BLaER1 treated with 17β-estradiol and CSF1 and Interleukin-3, amounts not matched to agents 10 nM and 100 nM (cell line): ENCODE data around the gene IL12RB1.
"Not testable (repeated sequence)": the region's sequence is repeated elsewhere in the genome, so short reads cannot be mapped to it uniquely, and the experiment has no call there.

Experiments
- H3K27ac ChIP-seq, 11 experiments: shearing (Covaris generic); formaldehyde crosslinking; 2 replicates each; pipeline ENCODE4 v1.8.1; 2022
- H3K27me3 ChIP-seq, 11 experiments: shearing (Covaris generic); formaldehyde crosslinking; 2 replicates each; pipeline ENCODE4 v1.8.1; 2022
- H3K36me3 ChIP-seq, 11 experiments: shearing (Covaris generic); formaldehyde crosslinking; 2 replicates each; pipeline ENCODE4 v1.8.1; 2022
- H3K4me1 ChIP-seq, 10 experiments: shearing (Covaris generic); formaldehyde crosslinking; 2 replicates each; pipeline ENCODE4 v1.8.1; 2022
- H3K4me2 ChIP-seq, 11 experiments: shearing (Covaris generic); formaldehyde crosslinking; 2 replicates each; pipeline ENCODE4 v1.8.1; 2022
- H3K4me3 ChIP-seq, 10 experiments: shearing (Covaris generic); formaldehyde crosslinking; 2 replicates each; pipeline ENCODE4 v1.8.1; 2022
- H3K9ac ChIP-seq, 11 experiments: shearing (Covaris generic); formaldehyde crosslinking; 2 replicates each; pipeline ENCODE4 v1.8.1; 2022
- H3K9me3 ChIP-seq, 11 experiments: shearing (Covaris generic); formaldehyde crosslinking; replicated peaks in 1 of 11; 2 replicates each; pipeline ENCODE4 v1.8.1; 2022
- H4K20me1 ChIP-seq, 11 experiments: shearing (Covaris generic); formaldehyde crosslinking; 2 replicates each; pipeline ENCODE4 v1.8.1; 2022
- Cebpa-rat ChIP-seq, 11 experiments: shearing (Covaris generic); IDR thresholded peaks; 2 replicates each; pipeline ENCODE4 v1.8.1; 2022

The IL12RB1 gene

GRCh38 chr19:18108897-18109296, 22.2 kb upstream of the IL12RB1 start:
- peaks cover 13 to 30% (median 22%) of the 10 kb centered on the region in 11 experiments; a peak in 18 of 22 replicates for H3K36me3 ChIP-seq
- no peaks in the 10 kb centered on the region for H3K27me3 ChIP-seq
- H4K20me1 ChIP-seq, result peaks cover 0 to 20% (median 7%) of the 10 kb centered on the region in 11 experiments; a peak in 9 of 22 replicates
- H3K27ac ChIP-seq, result peak overlapping the region in 10 of 11 experiments; percentile 62 to 81 (median 78); a peak in 18 of 22 replicates
- no peak for TF ChIP-seq Cebpa-rat (IDR thresholded peaks at IDR 0.05)
- peak overlapping the region; percentile 88 to 100 (median 98) for H3K4me2 ChIP-seq
- peaks cover 57 to 78% (median 72%) of the 10 kb centered on the region in 10 experiments for H3K4me1 ChIP-seq
- no peaks in the 10 kb centered on the region for H3K9me3 ChIP-seq
- peak overlapping the region; percentile 66 to 89 (median 82); a peak in 17 of 22 replicates for H3K9ac ChIP-seq
- H3K4me3 ChIP-seq, result peak overlapping the region in 6 of 10 experiments; percentile 64 to 89 (median 82); a peak in 5 of 20 replicates

GRCh38 chr19:18107235-18107634, 20.5 kb upstream of the IL12RB1 start:
- Histone ChIP-seq H3K9me3 (no peaks in the 10 kb centered on the region), H3K36me3 (peaks cover 8 to 22% (median 15%) of the 10 kb centered on the region in 11 experiments; a peak in 17 of 22 replicates), H3K4me1 (peaks cover 64 to 90% (median 82%) of the 10 kb centered on the region in 10 experiments), H4K20me1 (peaks cover 0 to 20% (median 4%) of the 10 kb centered on the region in 11 experiments; a peak in 6 of 22 replicates), H3K4me3 (no peak overlapping the region), H3K27ac (peak overlapping the region in 9 of 11 experiments; percentile 56 to 80 (median 75); a peak in 17 of 22 replicates), H3K9ac (peak overlapping the region in 9 of 11 experiments; percentile 14 to 81 (median 20); a peak in 10 of 22 replicates), H3K4me2 (peak overlapping the region; percentile 88 to 100 (median 98); a peak in 21 of 22 replicates), H3K27me3 (no peaks in the 10 kb centered on the region)
- TF ChIP-seq Cebpa-rat (IDR thresholded peaks at IDR 0.05), result no peak

DNA sequence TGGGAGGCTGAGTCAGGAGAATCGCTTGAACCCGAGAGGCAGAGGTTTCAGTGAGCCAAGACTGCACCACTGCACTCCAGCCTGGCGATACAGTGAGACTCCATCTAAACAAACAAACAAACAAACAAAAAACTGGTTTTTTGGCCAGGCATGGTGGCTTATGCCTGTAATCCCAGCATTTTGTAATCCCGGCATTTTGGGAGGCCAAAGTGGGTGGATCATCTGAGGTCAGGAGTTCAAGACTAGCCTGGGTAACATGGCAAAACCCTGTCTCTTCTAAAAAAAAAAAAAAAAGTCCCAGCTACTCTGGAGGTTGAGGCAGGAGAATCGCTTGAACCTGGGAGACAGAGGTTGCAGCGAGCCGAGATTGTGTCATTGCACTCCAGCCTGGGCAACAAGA, 18.5 kb upstream of the IL12RB1 start:
- Histone ChIP-seq H3K9ac (0 out of 22 replicates have a peak overlapping the region, but pooled peaks of 2 of the 11 experiments have one; percentile 49 to 62), H3K4me2 (peak overlapping the region in 10 of 11 experiments; percentile 77 to 89 (median 84); a peak in 15 of 22 replicates), H3K27ac (peak overlapping the region in 4 of 11 experiments; percentile 71 to 79 (median 76); a peak in 7 of 22 replicates)

GRCh38 chr19:18104793-18105131, 18.0 kb upstream of the IL12RB1 start:
- H3K9me3 ChIP-seq, result no peaks in the 10 kb centered on the region
- H3K4me3 ChIP-seq, result peak overlapping the region in 9 of 10 experiments; percentile 39 to 60 (median 46); a peak in 17 of 20 replicates
- H3K36me3 ChIP-seq, result peaks cover 0 to 9% (median 0%) of the 10 kb centered on the region in 11 experiments; a peak in 2 of 22 replicates
- H3K9ac ChIP-seq, result peak overlapping the region; percentile 9 to 67 (median 60); a peak in 20 of 22 replicates
- H4K20me1 ChIP-seq, result peaks cover 0 to 8% (median 0%) of the 10 kb centered on the region in 11 experiments; a peak in 2 of 22 replicates
- no peaks in the 10 kb centered on the region for H3K27me3 ChIP-seq
- peaks cover 57 to 97% (median 91%) of the 10 kb centered on the region in 10 experiments for H3K4me1 ChIP-seq
- H3K4me2 ChIP-seq, result peak overlapping the region; percentile 77 to 89 (median 84)
- peak overlapping the region in 10 of 11 experiments; percentile 21 to 79 (median 71); a peak in 20 of 22 replicates for H3K27ac ChIP-seq
- TF ChIP-seq Cebpa-rat (IDR thresholded peaks at IDR 0.05), result no peak

More for the DNA sequence above, 18.5 kb upstream of the IL12RB1 start:
- H4K20me1 ChIP-seq, result peaks cover 0 to 11% (median 0%) of the 10 kb centered on the region in 11 experiments; a peak in 4 of 22 replicates
- H3K27me3 ChIP-seq, H3K36me3 ChIP-seq, H3K9me3 ChIP-seq, H3K4me3 ChIP-seq: not testable (repeated sequence)
- peaks cover 52 to 97% (median 91%) of the 10 kb centered on the region in 10 experiments for H3K4me1 ChIP-seq

- Histone ChIP-seq H3K27ac (peak overlapping the region in 9 of 11 experiments; percentile 58 to 79 (median 71); a peak in 19 of 22 replicates), H3K4me3 (0 out of 20 replicates have a peak overlapping the region, but pooled peaks of 1 of the 10 experiments have one; percentile 28), H3K27me3 (no peaks in the 10 kb centered on the region), H4K20me1 (no peaks in the 10 kb centered on the region), H3K36me3 (peaks cover 0 to 9% (median 0%) of the 10 kb centered on the region in 11 experiments; a peak in 2 of 22 replicates), H3K9me3 (no peaks in the 10 kb centered on the region), H3K4me2 (peak overlapping the region; percentile 10 to 89 (median 83); a peak in 20 of 22 replicates), H3K4me1 (peaks cover 54 to 97% (median 88%) of the 10 kb centered on the region in 10 experiments), H3K9ac (peak overlapping the region in 9 of 11 experiments; percentile 32 to 67 (median 60); a peak in 15 of 22 replicates)
- TF ChIP-seq Cebpa-rat (IDR thresholded peaks at IDR 0.05), result no peak
These were observed 16.3 kb upstream of the IL12RB1 start for GRCh38 chr19:18102916-18103542.

DNA sequence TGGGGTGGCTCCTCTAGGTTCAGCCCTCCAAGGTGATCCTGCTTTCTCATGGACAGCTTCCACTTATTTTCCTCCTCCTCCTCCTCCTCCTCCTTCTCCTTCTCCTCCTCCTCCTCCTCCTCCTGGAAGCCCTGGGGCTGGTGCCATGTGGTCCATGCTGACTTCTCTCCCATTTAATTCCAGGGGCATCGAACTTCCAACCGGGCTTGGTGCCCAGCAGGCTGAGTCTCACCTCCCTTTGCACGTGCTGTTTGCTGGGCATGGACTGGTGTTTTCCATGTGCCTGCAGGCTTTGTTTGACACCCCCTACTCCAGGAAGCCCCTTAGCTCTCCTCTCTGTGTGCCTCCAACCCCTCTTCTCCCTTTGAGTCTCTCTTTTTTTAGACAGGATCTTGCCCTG, 14.5 kb upstream of the IL12RB1 start:
- Histone ChIP-seq H3K9me3 (no peaks in the 10 kb centered on the region), H3K4me2 (peak overlapping the region in 8 of 11 experiments; percentile 25 to 96 (median 90); a peak in 12 of 22 replicates), H3K9ac (no peak overlapping the region), H3K4me1 (peaks cover 51 to 89% (median 82%) of the 10 kb centered on the region in 10 experiments), H3K27me3 (no peaks in the 10 kb centered on the region), H3K27ac (peak overlapping the region in 6 of 11 experiments; percentile 12 to 81 (median 40); a peak in 5 of 22 replicates), H3K36me3 (peaks cover 0 to 9% (median 0%) of the 10 kb centered on the region in 11 experiments; a peak in 2 of 22 replicates), H4K20me1 (no peaks in the 10 kb centered on the region), H3K4me3 (no peak overlapping the region)
- no peak for TF ChIP-seq Cebpa-rat (IDR thresholded peaks at IDR 0.05)

DNA sequence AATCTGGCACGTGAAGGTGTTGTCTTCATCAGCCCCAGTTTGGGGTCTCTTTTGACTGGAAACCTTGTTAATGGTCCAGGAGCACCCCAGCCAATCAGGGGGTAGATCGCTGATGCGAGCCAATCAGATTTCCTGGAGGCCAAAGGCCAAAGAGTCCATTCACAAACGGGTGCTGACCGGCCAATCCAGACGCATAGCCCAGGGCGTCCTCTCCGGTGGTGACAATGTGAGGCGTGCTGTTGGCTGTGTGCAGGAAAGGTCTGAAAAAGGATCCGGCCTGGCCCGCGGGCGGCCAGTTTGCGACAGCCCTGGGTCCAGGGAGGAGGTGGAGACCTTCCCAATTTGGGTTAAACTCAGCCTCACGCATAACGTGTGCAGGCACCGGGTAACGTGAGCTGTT, 14.0 kb upstream of the IL12RB1 start:
- H3K4me3 ChIP-seq, result no peak overlapping the region
- peaks cover 51 to 84% (median 78%) of the 10 kb centered on the region in 10 experiments for H3K4me1 ChIP-seq
- H3K27me3 ChIP-seq, result no peaks in the 10 kb centered on the region
- peak overlapping the region; percentile 76 to 99 (median 94); a peak in 21 of 22 replicates for H3K4me2 ChIP-seq
- H3K9me3 ChIP-seq, result no peaks in the 10 kb centered on the region
- no peaks in the 10 kb centered on the region for H4K20me1 ChIP-seq
- peaks cover 0 to 9% (median 0%) of the 10 kb centered on the region in 11 experiments; a peak in 2 of 22 replicates for H3K36me3 ChIP-seq
- TF ChIP-seq Cebpa-rat (IDR thresholded peaks at IDR 0.05), result no peak
- H3K9ac ChIP-seq, result peak overlapping the region in 1 of 11 experiments; percentile 8; a peak in 1 of 22 replicates
- peak overlapping the region in 8 of 11 experiments; percentile 6 to 81 (median 74); a peak in 11 of 22 replicates for H3K27ac ChIP-seq

DNA sequence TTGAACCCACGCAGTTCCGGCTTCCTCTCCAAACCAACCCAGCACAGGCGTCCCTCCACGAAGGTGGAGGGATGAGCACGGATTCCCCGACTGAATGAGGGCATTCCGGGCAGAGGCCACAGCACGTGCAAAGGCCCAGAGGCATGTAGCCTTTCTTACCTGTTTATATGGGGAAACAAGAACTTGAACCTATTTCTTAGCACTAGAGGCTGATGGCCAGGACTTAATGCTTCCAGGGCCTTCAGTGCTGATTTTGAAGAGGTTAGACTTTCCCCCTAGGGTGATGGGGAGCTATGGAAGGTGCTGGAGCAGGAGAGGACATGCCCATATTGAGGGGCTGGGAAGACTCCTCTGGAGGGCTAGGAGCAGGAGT, 12.9 kb upstream of the IL12RB1 start:
- Histone ChIP-seq H3K4me2 (peak overlapping the region; percentile 76 to 99 (median 94)), H4K20me1 (no peaks in the 10 kb centered on the region), H3K27me3 (no peaks in the 10 kb centered on the region), H3K27ac (peak overlapping the region in 9 of 11 experiments; percentile 26 to 83 (median 76); a peak in 18 of 22 replicates), H3K9ac (peak overlapping the region in 10 of 11 experiments; percentile 71 to 85 (median 79); a peak in 17 of 22 replicates), H3K9me3 (no peaks in the 10 kb centered on the region), H3K4me1 (peaks cover 47 to 76% (median 67%) of the 10 kb centered on the region in 10 experiments), H3K4me3 (peak overlapping the region; percentile 66 to 83 (median 74); a peak in 14 of 20 replicates), H3K36me3 (peaks cover 0 to 9% (median 0%) of the 10 kb centered on the region in 11 experiments; a peak in 2 of 22 replicates)
- TF ChIP-seq Cebpa-rat (IDR thresholded peaks at IDR 0.05), result no peak
